HG03439 (cell line): ENCODE data around the gene BCL7B.
A peak's percentile ranks its signal among the peaks of the same experiment; 100 is the strongest.
"Not testable (repeated sequence)": the region's sequence is repeated elsewhere in the genome, so short reads cannot be mapped to it uniquely, and the experiment has no call there.

ENCODE experiments used
- ATAC-seq: cut with Tn5 transposase; IDR thresholded peaks from one replicate; pipeline ENCODE4 v1.9.1; 2021; ENCODE audit warnings: mild to moderate bottlenecking, moderate library complexity; ENCODE audit not compliant: unreplicated experiment

Gene BCL7B

DNA sequence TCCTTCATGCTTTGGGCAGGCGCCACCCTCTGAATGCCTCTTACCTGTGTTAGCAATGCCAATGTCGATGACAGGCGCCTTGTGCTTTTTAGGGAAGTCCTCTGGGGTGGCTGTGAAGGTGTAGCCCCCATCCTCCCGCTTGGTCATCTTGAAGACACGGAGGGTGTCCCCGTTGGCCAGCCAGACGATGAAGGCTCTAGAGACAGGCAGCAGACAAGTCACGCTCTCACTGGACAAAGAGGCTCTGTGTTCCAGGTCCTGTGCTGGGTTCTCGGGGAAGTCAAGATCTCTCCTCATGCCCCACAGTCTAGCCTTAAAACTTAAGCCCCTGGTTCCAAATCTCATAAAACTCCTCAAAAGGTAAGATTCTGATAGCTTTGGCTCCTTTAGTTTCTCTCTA, 15.8 kb upstream of the BCL7B start:
- no peak for ATAC-seq

DNA sequence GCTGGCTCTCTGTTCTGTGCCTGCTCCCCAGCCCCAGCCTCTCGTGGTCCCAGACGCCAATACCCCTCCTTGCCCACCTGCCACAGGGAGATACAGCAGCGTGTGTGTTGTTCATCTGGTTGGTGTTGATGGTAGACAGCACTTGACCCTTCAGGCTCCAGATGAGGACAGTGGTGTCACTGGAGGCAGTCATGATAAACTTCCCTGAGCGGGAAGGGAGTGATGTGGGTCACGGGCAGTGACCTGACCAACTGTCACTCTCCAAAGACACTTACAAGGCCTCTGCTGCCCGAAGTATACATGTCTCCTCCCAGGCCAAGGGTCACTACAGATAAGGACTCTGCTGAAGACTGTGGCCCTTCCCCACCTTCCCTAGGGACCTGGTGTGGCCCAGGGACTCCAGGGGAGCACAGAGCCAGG, 15.3 kb upstream of the BCL7B start:
- ATAC-seq: no peak

DNA sequence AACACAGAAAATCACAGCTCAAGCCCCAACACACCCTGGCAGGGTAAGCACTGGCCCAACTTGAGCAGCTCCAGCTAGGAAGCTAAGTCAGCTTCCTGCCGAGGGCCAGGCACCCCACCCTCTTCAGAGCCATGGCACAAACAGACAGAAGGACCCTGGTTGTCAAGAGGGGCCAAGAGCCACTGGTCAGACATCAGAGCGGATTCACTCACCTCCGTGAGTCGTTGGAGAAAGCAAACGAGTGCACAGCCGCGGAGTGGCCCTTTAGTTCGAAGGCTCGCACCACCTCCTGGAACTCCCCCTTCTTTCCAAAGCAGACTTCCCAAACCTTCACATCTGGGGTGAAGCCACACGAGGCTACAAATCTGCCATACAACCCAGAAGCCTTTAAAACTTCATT, 13.5 kb upstream of the BCL7B start:
- ATAC-seq: no peak

DNA sequence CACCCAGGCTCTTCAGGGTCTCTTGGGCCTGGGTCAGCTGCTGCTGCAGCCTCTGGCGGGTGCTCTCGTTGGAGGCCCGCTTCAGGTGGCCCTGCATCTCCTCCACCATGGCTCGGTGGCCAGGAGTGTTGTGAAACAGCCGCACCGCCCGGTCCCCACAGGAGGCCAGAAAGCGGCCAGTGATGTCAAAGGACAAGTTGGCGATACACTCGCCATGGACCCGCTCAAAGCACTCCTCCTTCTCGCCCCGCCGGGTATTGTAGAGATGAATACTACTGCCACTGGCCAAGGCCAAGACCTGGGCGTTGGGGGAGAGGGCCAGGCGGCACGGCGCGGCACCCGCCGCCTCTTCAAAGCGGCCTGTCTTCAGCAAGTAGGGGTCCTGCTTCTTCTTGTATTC, 13.0 kb upstream of the BCL7B start:
- ATAC-seq: no peak

DNA sequence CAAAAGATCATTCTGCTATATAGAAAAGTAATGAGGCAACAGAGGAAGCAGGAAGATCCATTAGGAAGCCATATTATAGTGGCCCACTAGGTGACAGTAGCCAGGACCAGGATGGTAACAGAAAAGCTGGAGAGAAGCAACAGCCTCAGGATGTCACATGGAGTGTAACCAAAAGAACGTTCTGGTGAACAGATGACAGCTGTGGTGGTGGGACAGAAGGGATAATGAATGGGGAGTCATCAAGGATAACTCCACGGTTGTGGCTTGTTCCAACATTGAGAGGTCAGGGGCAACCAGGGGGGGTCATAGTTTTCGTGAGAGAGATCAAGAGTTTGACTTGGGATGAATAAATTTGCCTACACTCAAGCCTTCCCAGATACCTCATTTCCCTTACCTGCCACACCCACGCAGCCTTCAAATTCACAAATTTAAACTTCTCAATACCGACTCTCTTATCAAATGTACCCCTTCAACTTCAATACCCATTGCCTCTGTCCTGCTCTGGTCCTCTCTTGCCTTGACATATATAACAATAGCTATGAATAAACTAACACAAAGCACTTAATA, 11.6 kb upstream of the BCL7B start:
- no peak for ATAC-seq

DNA sequence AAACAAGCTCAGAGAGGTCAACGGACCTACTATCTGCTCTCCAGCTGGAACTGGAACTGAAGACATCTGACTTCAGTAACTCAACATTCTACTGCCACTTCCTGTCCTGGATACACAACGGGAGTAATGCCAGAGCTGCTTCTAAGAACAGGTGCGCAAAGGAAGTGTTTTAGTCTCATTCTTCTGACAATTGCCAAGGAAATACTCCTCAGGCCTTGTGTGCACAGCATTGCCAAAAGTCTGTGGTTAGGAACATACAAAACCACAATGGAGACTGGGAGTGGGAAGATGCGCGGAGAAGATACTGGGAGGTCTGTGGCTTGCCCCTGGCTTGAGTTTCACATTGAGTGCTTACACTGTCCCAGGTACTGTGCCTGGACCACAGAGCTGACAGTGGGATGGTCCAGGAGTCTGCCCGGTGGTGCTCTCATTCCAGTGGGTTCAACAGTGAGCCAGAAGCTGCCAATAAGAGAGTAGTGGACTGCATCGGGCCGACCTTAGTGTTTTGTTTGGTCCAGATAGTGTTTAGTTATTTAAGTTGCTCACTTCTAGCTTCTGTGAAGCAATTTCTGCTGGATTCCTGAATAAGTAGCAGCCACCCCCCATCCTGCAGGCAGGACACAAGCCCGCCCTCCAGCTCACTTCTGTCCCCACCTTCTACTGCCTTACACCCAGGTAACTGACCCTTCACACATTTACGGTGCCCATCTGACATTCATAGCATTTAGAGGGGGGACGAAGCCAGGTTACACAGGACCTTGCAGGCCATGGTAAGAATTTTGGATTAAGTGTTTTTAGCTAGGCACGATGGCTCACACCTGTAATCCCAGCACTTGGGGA, 10.6 kb upstream of the BCL7B start:
- ATAC-seq: no peak

DNA sequence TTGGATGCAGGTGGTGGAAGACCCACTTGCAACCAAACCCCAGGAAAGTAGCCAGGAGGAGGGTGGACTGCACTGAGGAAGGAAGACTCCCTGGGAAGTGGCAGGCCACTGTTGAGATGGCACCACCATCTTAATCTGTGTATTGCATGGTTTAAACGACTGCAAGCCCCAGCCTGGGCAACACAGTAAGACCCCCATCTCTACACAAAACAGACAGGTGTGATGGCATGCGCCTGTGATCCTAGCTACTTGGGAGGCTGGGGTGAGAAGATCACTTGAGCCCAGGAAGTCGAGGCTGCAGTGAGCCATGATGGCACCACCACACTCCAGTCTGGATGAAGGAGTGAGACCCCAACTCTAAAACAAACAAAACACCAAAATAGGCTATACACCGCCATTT, 9.7 kb upstream of the BCL7B start:
- no peak for ATAC-seq

DNA sequence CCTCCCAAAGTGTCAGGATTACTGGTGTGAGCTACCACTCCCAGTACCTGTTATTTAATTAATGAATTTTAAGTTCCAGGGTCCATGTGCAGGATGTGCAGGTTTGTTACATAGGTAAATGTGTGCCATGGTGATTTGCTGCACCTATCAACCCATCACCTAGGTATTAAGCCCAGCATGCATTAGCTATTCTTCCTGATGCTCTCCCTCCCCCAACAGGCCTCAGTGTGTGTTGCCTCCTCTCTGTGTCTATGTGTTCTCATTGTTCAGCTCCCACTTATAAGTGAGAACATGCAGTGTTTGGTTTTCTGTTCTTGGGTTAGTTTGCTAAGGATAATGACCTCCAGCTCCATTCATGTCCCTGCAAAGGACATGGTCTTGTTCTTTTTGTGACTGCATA, 8.9 kb upstream of the BCL7B start:
- ATAC-seq: not testable (repeated sequence)

DNA sequence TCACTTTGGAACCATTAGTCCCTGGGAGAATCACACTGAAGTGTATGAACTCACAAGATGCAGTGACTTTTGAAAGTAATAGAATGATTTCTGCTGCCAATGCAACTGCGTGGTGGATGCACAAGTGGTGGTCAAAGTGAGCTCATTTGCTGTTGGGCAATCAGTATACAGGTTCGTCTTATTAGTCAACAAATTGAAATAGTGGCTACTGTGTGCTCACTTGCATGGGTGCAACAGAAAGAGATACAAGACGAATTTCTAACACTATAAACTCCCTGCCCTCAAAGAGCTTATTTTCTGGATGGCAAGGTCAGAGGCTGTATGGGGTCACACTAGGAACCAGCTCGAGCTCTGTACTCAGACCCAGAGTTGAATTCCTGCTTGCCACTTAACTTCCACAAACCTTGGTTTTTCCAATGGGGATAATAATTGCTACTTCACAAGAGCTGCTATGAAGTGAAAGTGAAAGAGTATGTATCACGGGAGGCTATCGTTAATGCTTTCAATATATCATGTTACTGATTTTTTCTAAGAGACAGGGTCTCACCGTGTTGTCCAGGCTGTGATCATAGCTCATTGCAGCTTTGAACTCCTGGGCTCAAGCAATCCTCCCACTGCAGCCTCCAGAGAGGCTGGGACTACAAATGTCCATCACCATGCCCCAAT, 8.3 kb upstream of the BCL7B start:
- no peak for ATAC-seq

DNA sequence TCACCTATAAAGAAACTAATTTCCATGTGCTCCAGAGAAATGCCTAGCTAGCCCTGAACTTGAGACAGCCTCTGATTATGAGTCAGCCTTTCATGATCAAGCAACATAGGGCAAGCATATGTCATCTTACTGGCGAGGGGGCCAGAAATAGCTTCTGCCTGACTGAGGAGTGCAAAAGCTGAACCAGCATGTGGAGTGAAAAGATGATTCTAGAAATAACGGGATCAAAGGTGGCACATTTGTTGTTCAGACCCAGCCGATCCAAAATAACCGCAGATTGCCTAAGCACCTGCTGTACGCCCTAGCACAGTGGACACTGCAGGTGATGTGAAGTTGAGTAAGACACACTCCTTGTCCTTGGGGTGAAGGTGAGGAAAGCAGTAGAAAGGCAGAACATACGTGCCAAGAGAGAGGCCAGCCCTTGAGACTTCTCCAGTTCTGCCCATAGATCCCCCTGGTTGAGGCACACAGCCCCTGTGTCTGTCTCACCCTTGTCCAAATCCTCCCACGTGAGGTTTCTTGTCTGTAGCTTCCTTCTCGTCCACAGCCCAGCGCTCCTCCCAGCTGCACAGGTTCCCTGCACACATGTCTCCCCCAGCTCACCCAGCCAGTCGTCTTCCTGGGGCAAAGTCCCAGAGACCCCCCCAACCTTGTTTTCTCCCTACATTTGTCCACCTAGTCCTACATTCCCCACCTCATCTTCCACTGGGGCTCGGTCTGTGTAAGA, 2.8 kb upstream of the BCL7B start:
- ATAC-seq: no peak

DNA sequence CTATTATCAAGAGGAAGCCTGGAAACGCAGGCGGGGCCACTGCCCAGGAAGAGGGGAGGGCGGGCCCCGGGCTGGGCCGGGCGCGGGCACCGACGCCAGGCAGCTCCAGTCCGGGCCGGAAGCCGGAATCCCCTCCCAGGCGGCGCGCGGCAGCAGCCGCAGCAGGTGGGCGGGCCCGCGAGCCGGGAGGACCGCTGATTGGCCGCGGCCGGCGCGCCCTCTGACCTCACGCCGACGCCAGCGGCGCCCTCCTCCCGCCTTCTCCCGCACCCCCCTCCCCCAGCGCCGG, 438 bp downstream of the BCL7B start:
- peak; percentile 82 for ATAC-seq

DNA sequence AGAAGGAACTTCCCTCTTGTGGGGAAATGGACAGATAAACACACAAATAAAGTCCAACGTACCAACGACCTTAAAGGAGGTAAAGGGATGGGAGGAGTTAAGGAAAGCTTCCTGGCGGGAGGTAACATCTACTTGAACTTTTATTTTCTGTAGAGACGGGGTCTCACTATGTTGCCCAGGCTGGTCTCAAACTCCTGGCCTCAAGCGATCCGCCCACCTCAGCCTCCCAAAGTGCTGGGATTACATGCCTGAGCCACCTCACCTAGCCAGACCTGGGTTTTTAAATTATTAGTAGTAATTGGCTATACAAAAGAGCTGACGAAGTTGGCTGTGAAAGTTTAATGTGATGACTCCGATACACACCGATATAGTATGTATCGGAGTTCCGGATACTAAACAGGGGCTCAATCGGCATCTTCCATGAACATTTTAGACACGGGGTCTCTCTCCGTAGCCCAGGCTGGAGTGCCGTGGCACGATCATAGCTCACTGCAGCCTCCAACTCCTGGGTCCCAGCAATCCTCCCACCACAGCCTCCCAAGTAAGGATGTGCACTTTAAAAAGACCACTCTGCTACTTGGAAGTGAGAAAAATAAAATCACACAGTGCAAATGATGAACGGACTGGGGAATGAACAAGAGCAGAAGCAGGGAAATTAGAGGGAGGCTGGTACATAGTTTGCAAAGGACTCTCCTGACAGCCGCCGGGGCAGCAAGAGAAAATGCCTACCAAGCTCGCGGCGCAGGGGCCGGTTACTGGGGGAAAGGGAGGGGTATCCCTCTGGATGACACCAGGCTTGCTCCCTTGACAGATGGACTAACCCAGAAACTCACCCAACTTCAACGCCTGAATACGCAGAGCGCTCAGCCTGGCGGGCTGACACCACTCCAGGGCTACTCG, 1.0 kb downstream of the BCL7B start:
- ATAC-seq: no peak

DNA sequence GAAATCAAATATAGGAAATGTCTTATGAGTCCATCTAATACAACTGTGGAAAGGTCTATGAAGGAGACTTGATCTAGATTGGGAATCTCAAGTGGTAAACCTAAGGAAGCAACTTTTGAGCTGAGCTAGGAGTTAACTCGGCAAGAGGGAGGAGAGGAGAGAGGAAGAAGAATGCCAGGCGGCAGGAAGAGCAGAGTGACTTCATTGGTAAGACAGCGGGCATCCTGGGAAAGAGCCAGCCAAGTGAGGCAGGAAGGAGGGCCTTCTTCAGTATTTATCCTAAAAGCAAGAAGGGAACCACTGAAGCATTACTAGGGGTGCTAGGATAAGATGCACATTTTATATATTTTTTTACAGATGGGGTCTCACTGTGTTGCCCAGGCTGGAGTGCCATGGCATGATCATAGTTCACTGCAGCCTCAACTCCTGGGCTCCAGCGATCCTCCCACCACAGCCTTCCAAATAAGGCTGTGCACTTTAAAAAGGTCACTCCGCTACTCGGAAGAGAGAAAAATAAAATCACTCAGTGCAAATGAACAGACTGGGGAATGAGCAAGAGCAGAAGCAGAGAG, 2.0 kb downstream of the BCL7B start:
- no peak for ATAC-seq

DNA sequence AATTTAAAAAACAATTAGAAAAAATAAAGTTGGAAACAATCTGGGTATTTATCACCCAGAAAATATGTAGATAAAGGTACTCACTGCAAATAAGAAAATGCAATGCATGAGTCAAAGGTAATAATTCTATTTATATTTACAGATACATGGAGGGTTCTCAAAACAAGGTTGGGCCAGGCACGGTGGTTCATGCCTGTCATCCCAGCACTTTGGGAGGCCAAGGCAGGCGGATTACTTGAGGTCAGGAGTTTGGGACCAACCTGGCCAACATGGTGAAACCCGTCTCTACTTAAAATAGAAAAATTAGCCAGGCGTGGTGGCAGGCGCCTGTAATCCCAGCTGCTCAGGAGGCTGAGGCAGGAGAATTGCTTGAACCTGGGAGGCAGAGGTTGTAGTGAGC, 7.4 kb downstream of the BCL7B start:
- not testable (repeated sequence) for ATAC-seq

DNA sequence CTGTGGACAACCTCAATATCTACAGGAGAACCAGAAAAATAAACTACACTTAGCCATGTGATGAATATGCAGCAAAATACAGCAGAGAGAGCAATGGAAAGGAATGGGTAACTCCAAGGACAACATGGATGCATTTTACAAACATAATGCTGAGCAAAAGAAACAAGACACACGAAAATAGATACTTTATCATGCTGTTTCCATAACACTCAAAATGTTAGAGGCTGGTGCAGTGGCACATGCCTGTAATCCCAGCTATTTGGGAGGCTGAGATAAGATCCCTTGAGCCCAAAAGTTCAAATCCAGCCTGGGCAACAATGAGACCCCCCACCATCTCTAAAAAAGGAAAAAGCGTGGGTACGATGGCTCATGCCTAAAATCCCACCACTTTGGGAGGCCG, 8.3 kb downstream of the BCL7B start:
- ATAC-seq: no peak

DNA sequence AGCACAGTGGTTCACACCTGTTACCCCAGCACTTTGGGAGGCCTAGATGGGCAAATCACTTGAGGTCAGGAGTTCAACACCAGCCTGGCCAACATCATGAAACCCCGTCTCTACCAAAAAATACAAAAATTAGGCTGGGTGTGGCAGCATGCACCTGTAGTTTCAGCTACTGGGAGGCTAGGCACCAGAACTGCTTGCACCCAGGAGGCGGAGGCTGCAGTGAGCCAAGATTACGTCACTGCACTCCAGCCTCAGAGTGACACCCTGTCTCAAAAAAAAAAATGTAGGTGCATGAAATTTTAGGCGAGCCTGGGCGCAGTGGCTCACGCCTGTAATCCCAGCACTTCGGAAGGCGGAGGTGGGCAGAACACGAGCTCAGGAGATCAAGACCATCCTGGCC, 9.6 kb downstream of the BCL7B start:
- no peak for ATAC-seq

DNA sequence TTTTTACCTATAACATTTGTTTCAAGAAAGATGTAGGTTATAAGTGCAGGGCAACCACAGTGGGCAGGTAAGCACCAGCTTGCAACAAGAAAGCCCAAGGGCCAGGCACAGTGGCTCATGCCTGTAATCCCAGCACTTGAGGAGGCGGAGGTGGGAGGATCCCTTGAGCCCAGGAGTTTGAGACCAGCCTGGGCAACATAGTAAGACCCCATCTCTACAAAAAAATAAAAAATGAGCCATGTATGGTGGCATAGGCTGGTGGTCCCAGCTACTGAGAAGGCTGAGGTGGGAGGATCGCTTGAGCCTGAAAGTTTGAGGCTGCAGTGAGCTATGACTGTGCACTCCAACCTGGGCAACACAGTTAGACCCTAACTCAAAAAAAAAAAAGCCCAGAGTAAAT, 12.8 kb downstream of the BCL7B start:
- no peak for ATAC-seq

DNA sequence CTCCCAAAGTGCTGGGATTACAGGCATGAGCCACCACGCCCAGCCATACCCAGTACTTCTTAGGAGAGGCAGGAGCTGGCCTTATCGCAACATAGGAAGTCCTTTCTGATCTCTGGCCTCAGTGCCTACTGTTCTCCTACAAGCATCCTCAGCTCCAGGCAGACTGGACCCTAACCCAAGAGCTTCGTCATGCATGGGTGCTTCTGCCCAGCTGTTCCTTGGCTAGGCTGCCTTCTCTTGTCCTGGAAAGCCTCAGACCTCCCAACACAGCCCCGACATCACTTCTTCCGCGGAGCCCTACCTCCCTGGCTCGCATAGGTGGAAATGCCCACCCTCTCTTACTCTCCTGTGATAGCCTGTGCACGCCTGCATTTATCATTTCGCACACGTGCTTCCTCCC, 15.8 kb downstream of the BCL7B start:
- no peak for ATAC-seq

DNA sequence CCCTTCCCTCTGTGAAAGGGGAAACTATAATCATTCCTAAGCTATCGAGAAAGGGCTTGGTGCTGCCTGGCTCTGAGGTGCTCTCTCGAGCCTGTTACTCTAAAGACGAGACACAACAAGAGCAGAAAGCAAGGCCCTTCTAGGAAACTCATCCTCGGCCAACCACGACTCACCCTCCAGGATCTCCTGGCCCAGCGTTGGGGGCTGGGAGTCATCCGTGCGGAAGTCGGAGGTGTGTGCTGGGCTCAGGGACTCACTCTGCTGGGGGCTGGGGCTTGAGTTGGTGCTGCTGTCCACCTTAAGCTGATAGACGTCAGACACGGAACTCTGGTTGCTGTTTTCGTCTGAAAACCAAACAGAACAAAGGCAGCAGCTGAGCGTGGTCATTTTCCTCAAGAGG, 17.8 kb downstream of the BCL7B start:
- no peak for ATAC-seq

DNA sequence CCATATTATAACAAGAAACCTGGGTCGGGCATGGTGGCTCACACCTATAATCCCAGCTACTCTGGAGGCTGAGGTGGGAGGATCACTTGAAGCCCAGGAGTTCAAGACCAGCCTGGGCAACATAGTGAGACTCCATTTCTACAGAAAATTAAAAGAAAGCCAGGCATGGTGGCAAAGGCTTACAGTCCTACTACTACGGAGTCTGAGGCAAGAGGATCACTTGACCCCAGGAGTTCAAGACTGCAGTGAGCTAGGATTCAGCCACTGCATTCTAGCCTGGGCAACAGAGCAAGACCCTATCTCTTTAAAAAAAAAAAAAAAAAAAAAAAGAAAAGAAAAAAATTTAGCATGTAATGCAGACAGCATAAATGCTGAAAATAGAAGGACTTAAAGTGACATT, 19.0 kb downstream of the BCL7B start:
- ATAC-seq: not testable (repeated sequence)
